Nephron (organoid): ENCODE measurements around the gene MPC2.

ENCODE experiments used
- H3K27ac Mint-ChIP-seq, 3 experiments: 2 replicates each; pipeline ENCODE4 v1.8.0; 2020; ENCODE audit warnings: mixed read lengths in 3 of 3, mild to moderate bottlenecking in 2 of 3, moderate library complexity in 1 of 3
- H3K27me3 Mint-ChIP-seq: 2 replicates; pipeline ENCODE4 v1.8.0; 2021; ENCODE audit warnings: low read depth, mild to moderate bottlenecking, moderate library complexity, mixed read lengths
- H3K36me3 Mint-ChIP-seq: 2 replicates; pipeline ENCODE4 v1.8.0; 2020; ENCODE audit warnings: low read depth, mixed read lengths
- H3K4me1 Mint-ChIP-seq: 2 replicates; pipeline ENCODE4 v1.8.0; 2020; ENCODE audit warnings: mixed read lengths
- H3K4me3 Mint-ChIP-seq, 3 experiments: 2 replicates each; pipeline ENCODE4 v1.8.0; 2020; ENCODE audit warnings: mild to moderate bottlenecking in 3 of 3, mixed read lengths in 3 of 3, moderate library complexity in 2 of 3
- H3K9me3 Mint-ChIP-seq: 2 replicates; pipeline ENCODE4 v1.8.0; 2020; ENCODE audit warnings: mixed read lengths
- TF ChIP-seq, protein P1 (sequence below), 3 experiments: fragments of 200-600 bp; sonication (generic); IDR thresholded peaks; one replicate each; pipeline ENCODE4 v1.5.0; 2021; ENCODE audit warnings: antibody characterized with exemption in 3 of 3; ENCODE audit not compliant: unreplicated experiment in 3 of 3

MPC2 gene

DNA sequence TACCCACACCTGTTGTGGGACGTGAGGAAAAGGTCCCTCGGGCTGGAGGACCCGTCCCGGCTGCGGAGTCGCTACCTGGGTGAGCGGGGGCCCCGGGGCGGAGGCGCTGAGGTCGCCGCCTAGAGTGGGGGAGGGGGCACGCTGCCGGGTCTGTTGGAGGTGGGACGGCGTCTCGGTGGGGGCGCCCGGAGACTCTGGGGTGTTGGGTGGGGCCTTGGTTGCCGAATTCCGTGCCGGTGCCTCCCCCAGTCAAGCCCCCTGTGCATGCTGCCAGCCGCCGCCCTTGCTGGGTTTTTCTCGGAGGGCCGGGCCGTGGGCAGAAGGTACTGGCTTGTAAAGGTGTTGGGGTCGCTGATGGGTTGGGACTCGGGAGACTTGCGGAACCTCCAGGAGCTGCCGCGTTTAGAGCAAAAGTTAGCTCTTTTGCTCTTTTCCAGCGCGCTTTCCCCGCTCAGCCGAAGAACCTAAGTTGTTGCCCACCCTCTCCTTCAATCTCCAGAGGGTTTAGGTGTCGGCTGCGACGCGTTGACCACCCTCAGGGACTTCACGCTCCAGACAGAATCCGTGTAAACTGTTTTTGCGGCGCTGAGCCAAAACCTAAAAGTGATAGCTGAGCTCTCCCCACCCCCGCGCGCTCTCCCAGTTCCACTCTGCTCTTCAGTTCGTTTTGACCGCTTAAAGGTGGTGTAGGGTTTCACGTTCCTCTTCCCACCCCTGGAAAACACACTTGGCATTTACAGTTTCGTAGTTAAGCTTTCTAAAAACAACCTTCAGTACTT, at the start of gene MPC2:
Gene MPC2 (minus strand): TSS at position 143 of the 779 bp plus-strand sequence. CDS start 1,231 bp downstream, outside the sequence.
- TF ChIP-seq, protein P1, sequence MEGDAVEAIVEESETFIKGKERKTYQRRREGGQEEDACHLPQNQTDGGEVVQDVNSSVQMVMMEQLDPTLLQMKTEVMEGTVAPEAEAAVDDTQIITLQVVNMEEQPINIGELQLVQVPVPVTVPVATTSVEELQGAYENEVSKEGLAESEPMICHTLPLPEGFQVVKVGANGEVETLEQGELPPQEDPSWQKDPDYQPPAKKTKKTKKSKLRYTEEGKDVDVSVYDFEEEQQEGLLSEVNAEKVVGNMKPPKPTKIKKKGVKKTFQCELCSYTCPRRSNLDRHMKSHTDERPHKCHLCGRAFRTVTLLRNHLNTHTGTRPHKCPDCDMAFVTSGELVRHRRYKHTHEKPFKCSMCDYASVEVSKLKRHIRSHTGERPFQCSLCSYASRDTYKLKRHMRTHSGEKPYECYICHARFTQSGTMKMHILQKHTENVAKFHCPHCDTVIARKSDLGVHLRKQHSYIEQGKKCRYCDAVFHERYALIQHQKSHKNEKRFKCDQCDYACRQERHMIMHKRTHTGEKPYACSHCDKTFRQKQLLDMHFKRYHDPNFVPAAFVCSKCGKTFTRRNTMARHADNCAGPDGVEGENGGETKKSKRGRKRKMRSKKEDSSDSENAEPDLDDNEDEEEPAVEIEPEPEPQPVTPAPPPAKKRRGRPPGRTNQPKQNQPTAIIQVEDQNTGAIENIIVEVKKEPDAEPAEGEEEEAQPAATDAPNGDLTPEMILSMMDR (IDR thresholded peaks at IDR 0.05; ENCODE audit: unreplicated experiment in 3 of 3) = no peak
- H3K4me1 Mint-ChIP-seq = peaks cover 25% of the 10 kb centered on the region

GRCh38 chr1:167984886-167985489, 48.1 kb upstream of the MPC2 start:
- Mint-ChIP-seq H3K4me3 (no peak overlapping the region), H3K4me1 (no peaks in the 10 kb centered on the region), H3K36me3 (peaks cover 61% of the 10 kb centered on the region)

More for the DNA sequence above, at the start of gene MPC2:
- peaks cover 10% of the 10 kb centered on the region for H3K36me3 Mint-ChIP-seq
- no peaks in the 10 kb centered on the region for H3K9me3 Mint-ChIP-seq
- no peaks in the 10 kb centered on the region for H3K27me3 Mint-ChIP-seq
- H3K27ac Mint-ChIP-seq = peak within 1 kb of the TSS; percentile 97 to 100 (median 100)
- peak within 1 kb of the TSS; percentile 93 to 97 (median 96) for H3K4me3 Mint-ChIP-seq

GRCh38 chr1:167983797-167984420, 47.0 kb upstream of the MPC2 start:
- no peaks in the 10 kb centered on the region for H3K27me3 Mint-ChIP-seq
- peaks cover 62% of the 10 kb centered on the region for H3K36me3 Mint-ChIP-seq
- H3K4me3 Mint-ChIP-seq = no peak overlapping the region
- no peak overlapping the region for H3K27ac Mint-ChIP-seq
- H3K9me3 Mint-ChIP-seq = peaks cover 10% of the 10 kb centered on the region
- TF ChIP-seq, protein P1 (IDR thresholded peaks at IDR 0.05; ENCODE audit: unreplicated experiment in 3 of 3) = no peak
- H3K4me1 Mint-ChIP-seq = no peaks in the 10 kb centered on the region

More at GRCh38 chr1:167984886-167985489, 48.1 kb upstream of the MPC2 start:
- TF ChIP-seq, protein P1 (IDR thresholded peaks at IDR 0.05; ENCODE audit: unreplicated experiment in 3 of 3) = no peak
- Mint-ChIP-seq H3K9me3 (peaks cover 10% of the 10 kb centered on the region), H3K27ac (no peak overlapping the region), H3K27me3 (no peaks in the 10 kb centered on the region)

DNA sequence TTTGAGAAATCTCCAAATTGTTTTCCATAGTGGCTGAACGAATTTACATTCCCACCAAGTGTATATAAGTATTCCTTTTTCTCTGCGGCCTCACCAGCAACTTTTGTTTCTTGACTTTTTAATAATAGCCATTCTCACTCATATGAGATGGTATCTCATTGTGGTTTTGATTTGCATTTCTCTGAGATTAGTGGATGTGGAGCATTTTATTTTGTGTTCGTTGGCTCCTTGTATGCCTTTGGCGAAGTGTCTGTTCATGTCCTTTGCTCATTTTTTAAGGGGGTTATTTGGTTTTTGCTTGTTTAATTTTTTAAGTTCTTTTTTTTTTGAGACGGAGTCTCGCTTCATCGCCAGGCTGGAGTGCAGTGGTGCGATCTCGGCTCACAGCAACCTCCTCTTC, 45.1 kb upstream of the MPC2 start:
- Mint-ChIP-seq H3K27me3 (no peaks in the 10 kb centered on the region), H3K36me3 (peaks cover 78% of the 10 kb centered on the region), H3K27ac (no peak overlapping the region), H3K4me1 (no peaks in the 10 kb centered on the region), H3K9me3 (peaks cover 15% of the 10 kb centered on the region), H3K4me3 (no peak overlapping the region)
- TF ChIP-seq, protein P1 (IDR thresholded peaks at IDR 0.05; ENCODE audit: unreplicated experiment in 3 of 3) = no peak

DNA sequence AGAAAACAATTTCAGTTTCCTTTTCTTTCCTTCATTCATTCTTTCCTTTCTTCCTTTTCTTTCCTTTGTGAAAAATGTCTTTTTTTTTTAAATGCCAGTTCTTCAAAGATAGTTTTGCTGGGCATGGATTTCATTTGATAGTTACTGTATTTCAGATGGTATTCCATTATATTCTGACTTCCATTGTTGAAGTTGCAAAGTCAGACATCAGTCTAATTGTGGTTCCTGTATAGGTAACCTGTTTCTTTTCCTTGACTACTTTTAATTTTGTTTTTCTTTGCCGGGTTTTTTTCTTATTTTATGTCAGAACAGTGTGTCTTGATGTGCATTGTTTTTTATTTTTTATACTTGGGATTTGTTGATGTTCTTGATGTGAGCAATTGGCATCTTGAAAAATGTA, 40.4 kb upstream of the MPC2 start:
- TF ChIP-seq, protein P1 (IDR thresholded peaks at IDR 0.05; ENCODE audit: unreplicated experiment in 3 of 3) = no peak
- Mint-ChIP-seq H3K27ac (no peak overlapping the region), H3K4me1 (no peaks in the 10 kb centered on the region), H3K4me3 (no peak overlapping the region), H3K36me3 (peaks cover 75% of the 10 kb centered on the region), H3K9me3 (peaks cover 5% of the 10 kb centered on the region), H3K27me3 (no peaks in the 10 kb centered on the region)
